ENCODE data around the gene JAKMIP1.

The JAKMIP1 gene

DNA sequence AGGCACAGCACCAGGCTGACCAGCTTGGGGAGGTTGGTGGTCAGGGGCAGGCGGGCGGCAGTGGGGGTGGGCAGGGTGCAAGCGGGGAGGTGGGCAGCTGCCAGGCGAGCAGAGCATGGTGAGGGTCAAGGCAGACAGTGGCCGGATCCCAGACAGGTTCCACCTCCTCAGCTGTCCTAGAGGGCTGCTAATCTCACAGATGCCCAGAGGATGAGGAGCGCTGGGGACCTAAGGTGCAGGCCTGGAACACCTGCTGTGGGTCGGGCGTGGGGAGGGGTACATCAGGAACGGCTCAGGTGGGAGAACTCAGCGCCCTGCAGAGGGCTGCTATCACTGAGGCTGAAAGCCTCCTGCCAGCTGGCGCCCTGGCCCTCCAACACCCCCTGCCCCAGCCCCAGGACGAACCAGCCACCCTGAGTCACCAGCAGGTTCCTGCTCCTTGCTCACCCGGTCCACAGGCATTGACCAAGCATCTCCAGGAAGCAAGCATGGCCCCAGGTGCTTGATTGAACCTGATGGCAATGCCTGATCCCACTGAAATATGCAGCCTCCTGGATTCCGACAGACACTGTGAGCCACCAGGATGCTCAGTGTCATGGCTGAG lies 153.7 kb downstream of the JAKMIP1 start:
- Histone ChIP-seq H3K9me3 (no peaks in the 10 kb centered on the region), H3K4me3 (no peak overlapping the region), H3K4me1 (no peaks in the 10 kb centered on the region), H3K27me3 (ENCODE audit: low read depth) (peaks cover 13% of the 10 kb centered on the region), H3K36me3 (replicated peaks) (no peaks in the 10 kb centered on the region)
- no peak for DNase-seq (ENCODE audit: low spot score in 2 of 2)
- in situ Hi-C loops (cut with MboI; ENCODE audit: low sequenced_read_pairs) = no loop called here

- Histone ChIP-seq H3K9me3 (no peaks in the 10 kb centered on the region), H3K36me3 (replicated peaks) (no peaks in the 10 kb centered on the region), H3K4me1 (no peaks in the 10 kb centered on the region), H3K4me3 (no peak overlapping the region), H3K27me3 (ENCODE audit: low read depth) (peaks cover 17% of the 10 kb centered on the region)
- in situ Hi-C loops (cut with MboI; ENCODE audit: low sequenced_read_pairs) = no loop called here
- DNase-seq (ENCODE audit: low spot score in 2 of 2) = no peak
Observed at GRCh38 chr4:6044805-6045204, 155.5 kb downstream of the JAKMIP1 start.

- Histone ChIP-seq H3K4me3 (no peak overlapping the region), H3K27me3 (ENCODE audit: low read depth) (peaks cover 20% of the 10 kb centered on the region), H3K9me3 (no peaks in the 10 kb centered on the region), H3K4me1 (no peaks in the 10 kb centered on the region), H3K36me3 (replicated peaks) (no peaks in the 10 kb centered on the region)
- in situ Hi-C loops (cut with MboI; ENCODE audit: low sequenced_read_pairs) = no loop called here
- no peak for DNase-seq (ENCODE audit: low spot score in 2 of 2)
Observed at GRCh38 chr4:6044276-6044675, 156.1 kb downstream of the JAKMIP1 start.

- DNase-seq (ENCODE audit: low spot score in 2 of 2) = no peak
- Histone ChIP-seq H3K9me3 (no peaks in the 10 kb centered on the region), H3K4me3 (no peak overlapping the region), H3K36me3 (replicated peaks) (no peaks in the 10 kb centered on the region), H3K27me3 (ENCODE audit: low read depth) (peaks cover 20% of the 10 kb centered on the region), H3K4me1 (no peaks in the 10 kb centered on the region)
- in situ Hi-C loops (cut with MboI; ENCODE audit: low sequenced_read_pairs) = no loop called here
Observed at GRCh38 chr4:6043843-6044242, 156.5 kb downstream of the JAKMIP1 start.

GRCh38 chr4:6043188-6043587 lies 157.2 kb downstream of the JAKMIP1 start:
- no peaks in the 10 kb centered on the region for H3K9me3 ChIP-seq
- no peaks in the 10 kb centered on the region for H3K4me1 ChIP-seq
- no peaks in the 10 kb centered on the region for H3K36me3 ChIP-seq (replicated peaks)
- in situ Hi-C loops (cut with MboI; ENCODE audit: low sequenced_read_pairs) = no loop called here
- peaks cover 15% of the 10 kb centered on the region for H3K27me3 ChIP-seq (ENCODE audit: low read depth)
- H3K4me3 ChIP-seq = no peak overlapping the region
- no peak for DNase-seq (ENCODE audit: low spot score in 2 of 2)

DNA sequence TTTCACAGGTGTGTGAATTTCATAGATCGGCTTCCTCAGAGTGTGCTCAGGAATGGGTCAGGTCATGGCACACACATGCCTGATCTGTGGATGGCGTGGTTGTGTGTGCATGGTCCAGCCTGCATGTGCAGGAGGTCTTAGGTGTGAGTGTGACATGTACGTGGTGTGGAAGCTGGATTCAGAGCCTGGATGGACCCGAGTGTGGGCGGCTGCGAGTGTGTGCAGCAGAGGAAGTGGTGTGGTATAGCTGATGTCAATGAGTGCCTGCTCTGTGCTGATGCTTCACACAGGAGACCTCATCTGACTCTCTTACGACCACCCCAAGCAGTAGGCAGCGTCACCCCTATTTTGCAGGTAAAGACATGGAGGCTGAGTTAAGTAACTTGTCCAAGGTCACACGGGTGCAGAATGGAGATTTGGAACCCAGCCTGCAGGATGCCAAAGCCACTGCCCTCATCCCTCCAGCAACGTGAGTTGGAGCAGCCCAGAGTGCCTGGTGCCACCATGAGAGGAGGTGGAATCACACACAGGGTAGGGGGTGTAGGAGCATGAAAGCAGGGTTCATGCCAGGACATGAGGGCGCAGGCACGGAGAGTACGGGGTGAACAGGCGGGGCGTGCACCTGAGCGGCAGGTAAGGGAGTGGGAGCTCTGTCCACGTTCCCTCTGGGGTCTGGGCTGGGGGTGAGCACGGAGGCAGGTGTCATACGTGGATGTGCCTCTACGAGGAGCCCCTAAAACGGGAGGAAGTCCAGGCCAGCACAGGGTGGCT lies 157.9 kb downstream of the JAKMIP1 start:
- H3K27me3 ChIP-seq (ENCODE audit: low read depth) = peaks cover 14% of the 10 kb centered on the region; the same call in 1 of the 2 replicates
- in situ Hi-C loops (cut with MboI; ENCODE audit: low sequenced_read_pairs) = no loop called here
- no peaks in the 10 kb centered on the region for H3K9me3 ChIP-seq
- no peaks in the 10 kb centered on the region for H3K4me1 ChIP-seq
- no peaks in the 10 kb centered on the region for H3K36me3 ChIP-seq (replicated peaks)
- no peak overlapping the region for H3K4me3 ChIP-seq
- DNase-seq (ENCODE audit: low spot score in 2 of 2) = no peak

DNA sequence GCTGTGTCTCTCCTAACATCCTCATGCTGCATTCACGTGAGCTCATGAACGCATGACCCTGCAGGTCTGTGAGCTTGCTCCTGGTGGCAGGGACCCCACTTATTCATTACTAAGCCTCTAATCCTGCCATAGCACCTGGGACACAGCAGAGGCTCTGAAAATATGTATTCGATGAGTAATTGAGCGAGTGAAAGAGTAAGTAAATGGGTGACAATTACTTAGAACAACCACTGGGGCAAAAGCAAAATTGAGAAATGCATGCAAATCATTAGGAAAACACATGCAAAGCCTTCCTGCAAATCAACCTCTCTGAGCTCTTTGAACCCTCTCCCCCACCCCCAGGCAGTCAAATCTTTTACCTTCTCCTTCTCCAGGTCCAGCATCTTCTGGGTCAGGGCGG lies 158.5 kb downstream of the JAKMIP1 start:
- Histone ChIP-seq H3K27me3 (ENCODE audit: low read depth) (peaks cover 14% of the 10 kb centered on the region; the same call in 1 of the 2 replicates), H3K9me3 (no peaks in the 10 kb centered on the region), H3K4me1 (no peaks in the 10 kb centered on the region), H3K36me3 (replicated peaks) (no peaks in the 10 kb centered on the region), H3K4me3 (no peak overlapping the region)
- no peak for DNase-seq (ENCODE audit: low spot score in 2 of 2)
- in situ Hi-C loops (cut with MboI; ENCODE audit: low sequenced_read_pairs) = no loop called here

- Histone ChIP-seq H3K36me3 (replicated peaks) (no peaks in the 10 kb centered on the region), H3K4me3 (no peak overlapping the region), H3K4me1 (no peaks in the 10 kb centered on the region), H3K9me3 (no peaks in the 10 kb centered on the region), H3K27me3 (ENCODE audit: low read depth) (peaks cover 14% of the 10 kb centered on the region; the same call in 1 of the 2 replicates)
- in situ Hi-C loops (cut with MboI; ENCODE audit: low sequenced_read_pairs) = no loop called here
- no peak for DNase-seq (ENCODE audit: low spot score in 2 of 2)
Observed at GRCh38 chr4:6038711-6039110, 161.6 kb downstream of the JAKMIP1 start.

DNA sequence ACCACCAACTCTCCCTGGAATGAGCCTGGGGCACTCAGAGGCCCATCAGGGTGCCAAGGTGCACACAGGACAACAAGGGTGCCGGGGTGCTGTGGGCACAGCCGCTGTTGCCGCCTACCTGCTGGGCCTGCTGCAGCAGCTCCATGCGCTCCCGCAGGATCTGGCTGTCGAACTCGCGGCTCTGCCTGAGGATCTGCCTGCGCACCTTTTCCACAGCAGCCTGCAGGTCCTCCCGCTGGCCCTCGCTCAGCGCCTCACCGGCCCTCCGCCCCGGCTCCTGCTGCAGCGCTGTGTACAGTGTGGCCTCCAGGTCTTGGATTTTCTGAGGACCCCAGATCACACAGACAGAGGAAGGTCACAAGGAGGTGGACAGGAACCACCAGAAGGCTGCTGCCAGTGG lies 164.6 kb downstream of the JAKMIP1 start:
- Histone ChIP-seq H3K4me1 (no peaks in the 10 kb centered on the region), H3K9me3 (no peaks in the 10 kb centered on the region), H3K36me3 (replicated peaks) (no peaks in the 10 kb centered on the region), H3K27me3 (ENCODE audit: low read depth) (peaks cover 17% of the 10 kb centered on the region), H3K4me3 (no peak overlapping the region)
- in situ Hi-C loops (cut with MboI; ENCODE audit: low sequenced_read_pairs) = no loop called here
- DNase-seq (ENCODE audit: low spot score in 2 of 2) = no peak

GRCh38 chr4:6033381-6033780 lies 167.0 kb downstream of the JAKMIP1 start:
- DNase-seq (ENCODE audit: low spot score in 2 of 2) = no peak
- Histone ChIP-seq H3K4me3 (no peak overlapping the region), H3K9me3 (no peaks in the 10 kb centered on the region), H3K36me3 (replicated peaks) (no peaks in the 10 kb centered on the region), H3K4me1 (no peaks in the 10 kb centered on the region), H3K27me3 (ENCODE audit: low read depth) (peaks cover 17% of the 10 kb centered on the region)
- in situ Hi-C loops (cut with MboI; ENCODE audit: low sequenced_read_pairs) = no loop called here

DNA sequence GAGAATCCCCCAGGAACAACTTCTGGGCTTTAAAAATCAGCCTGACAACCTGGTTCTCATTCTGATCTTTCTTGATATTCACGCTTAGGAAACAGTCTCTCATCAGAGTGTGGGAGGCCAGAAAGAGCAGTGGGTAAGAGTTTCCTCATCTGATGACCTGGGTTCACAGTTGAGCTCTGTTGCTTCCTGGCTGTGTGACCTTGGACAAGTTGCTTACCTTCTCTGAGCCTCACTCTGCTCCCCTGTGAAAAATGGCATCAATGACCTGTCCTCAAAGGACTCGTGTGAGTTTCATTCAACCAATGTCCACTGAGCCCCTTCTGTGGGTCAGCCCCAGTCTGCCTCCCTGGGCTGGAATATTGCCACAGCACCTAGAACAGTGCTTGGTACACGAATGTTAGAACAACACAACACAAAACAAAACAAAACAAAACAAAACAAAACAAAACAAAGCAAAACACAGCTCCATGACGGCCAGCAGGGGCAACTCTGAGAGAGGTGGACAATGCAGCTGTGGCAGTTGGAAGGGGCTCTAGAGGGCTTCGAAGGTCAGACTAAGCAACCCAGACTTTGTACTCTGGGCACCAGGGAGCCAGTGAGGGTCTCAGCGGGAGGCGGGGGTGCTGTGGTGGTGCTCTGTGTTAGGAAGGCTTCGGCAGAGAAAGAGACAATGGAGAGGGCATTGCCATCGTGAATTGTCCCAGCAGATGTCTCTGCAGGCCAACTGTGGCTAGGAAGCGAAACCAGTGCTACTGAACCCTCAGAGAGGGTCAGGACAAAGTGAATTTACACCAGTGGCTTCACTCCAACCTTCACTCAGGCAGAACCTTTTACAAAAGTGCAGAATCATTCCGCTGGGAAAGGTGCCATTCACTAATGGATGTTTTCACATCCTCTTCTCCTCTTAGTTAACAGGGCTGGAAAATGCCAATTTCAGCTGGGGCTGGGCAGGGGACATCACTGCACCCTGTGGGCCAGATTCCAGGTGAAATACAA lies 167.8 kb downstream of the JAKMIP1 start:
- Histone ChIP-seq H3K27me3 (ENCODE audit: low read depth) (peaks cover 23% of the 10 kb centered on the region), H3K4me3 (no peak overlapping the region), H3K36me3 (replicated peaks) (no peaks in the 10 kb centered on the region), H3K4me1 (no peaks in the 10 kb centered on the region), H3K9me3 (no peaks in the 10 kb centered on the region)
- in situ Hi-C loops (cut with MboI; ENCODE audit: low sequenced_read_pairs) = no loop called here
- DNase-seq (ENCODE audit: low spot score in 2 of 2) = no peak

- Histone ChIP-seq H3K4me1 (no peaks in the 10 kb centered on the region), H3K4me3 (no peak overlapping the region), H3K27me3 (ENCODE audit: low read depth) (peaks cover 24% of the 10 kb centered on the region), H3K36me3 (replicated peaks) (no peaks in the 10 kb centered on the region), H3K9me3 (no peaks in the 10 kb centered on the region)
- DNase-seq (ENCODE audit: low spot score in 2 of 2) = no peak
- in situ Hi-C loops (cut with MboI; ENCODE audit: low sequenced_read_pairs) = no loop called here
Observed at GRCh38 chr4:6031846-6032245, 168.5 kb downstream of the JAKMIP1 start.

- H3K4me3 ChIP-seq = no peak overlapping the region
Observed at GRCh38 chr4:6030679-6031078, 169.7 kb downstream of the JAKMIP1 start.

DNA sequence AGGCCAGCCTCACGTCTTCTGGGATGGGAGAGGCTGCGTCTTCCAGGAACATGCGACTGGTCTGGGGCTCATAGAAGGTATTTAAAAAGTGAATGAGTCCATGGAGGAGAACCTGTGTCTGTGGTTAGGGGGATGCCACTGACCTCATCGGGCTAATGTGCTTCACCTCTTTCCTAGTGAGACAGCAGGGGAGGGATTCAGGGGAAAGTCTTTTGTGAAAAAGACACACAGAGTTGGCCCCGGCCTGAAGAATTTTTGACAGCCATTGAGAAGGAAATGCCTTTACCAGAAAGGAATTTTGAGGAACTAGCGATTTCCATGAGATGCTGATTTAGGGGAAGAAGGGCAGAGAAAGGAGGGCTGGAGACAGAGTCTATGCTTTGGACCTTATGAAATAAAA lies 171.1 kb downstream of the JAKMIP1 start:
- Histone ChIP-seq H3K9me3 (no peaks in the 10 kb centered on the region), H3K36me3 (replicated peaks) (no peaks in the 10 kb centered on the region), H3K4me3 (no peak overlapping the region), H3K27me3 (ENCODE audit: low read depth) (peaks cover 27% of the 10 kb centered on the region), H3K4me1 (no peaks in the 10 kb centered on the region)
- no peak for DNase-seq (ENCODE audit: low spot score in 2 of 2)
- in situ Hi-C loops (cut with MboI; ENCODE audit: low sequenced_read_pairs) = no loop called here

More at GRCh38 chr4:6030679-6031078, 169.7 kb downstream of the JAKMIP1 start:
- Histone ChIP-seq H3K27me3 (ENCODE audit: low read depth) (peaks cover 27% of the 10 kb centered on the region), H3K9me3 (no peaks in the 10 kb centered on the region), H3K4me1 (no peaks in the 10 kb centered on the region), H3K36me3 (replicated peaks) (no peaks in the 10 kb centered on the region)
- in situ Hi-C loops (cut with MboI; ENCODE audit: low sequenced_read_pairs) = no loop called here
- DNase-seq (ENCODE audit: low spot score in 2 of 2) = no peak

Measured in HAP-1 (cell line).